GM19043 (cell line): Measurements from ENCODE around the gene IFNLR1.

Experiments
- ATAC-seq: cut with Tn5 transposase; IDR thresholded peaks from one replicate; pipeline ENCODE4 v1.9.1; 2021; ENCODE audit warnings: low read depth; ENCODE audit not compliant: unreplicated experiment

IFNLR1 gene

DNA sequence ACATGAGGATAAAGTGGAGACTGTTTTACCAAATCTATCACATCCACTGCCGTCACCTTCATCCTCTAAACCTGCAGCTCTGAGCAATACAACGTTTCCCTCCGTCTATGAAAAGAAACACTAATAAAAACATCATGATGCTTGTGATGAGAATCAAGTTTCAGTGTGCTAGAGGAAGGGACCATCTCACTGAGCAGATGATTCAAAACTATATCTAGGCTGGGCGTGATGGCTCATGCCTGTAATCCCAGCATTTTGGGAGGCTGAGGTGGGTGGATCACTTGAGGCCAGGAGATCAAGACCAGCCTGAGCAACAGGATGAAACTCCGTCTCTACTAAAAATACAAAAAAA lies 60.4 kb downstream of the IFNLR1 start:
- ATAC-seq: no peak

DNA sequence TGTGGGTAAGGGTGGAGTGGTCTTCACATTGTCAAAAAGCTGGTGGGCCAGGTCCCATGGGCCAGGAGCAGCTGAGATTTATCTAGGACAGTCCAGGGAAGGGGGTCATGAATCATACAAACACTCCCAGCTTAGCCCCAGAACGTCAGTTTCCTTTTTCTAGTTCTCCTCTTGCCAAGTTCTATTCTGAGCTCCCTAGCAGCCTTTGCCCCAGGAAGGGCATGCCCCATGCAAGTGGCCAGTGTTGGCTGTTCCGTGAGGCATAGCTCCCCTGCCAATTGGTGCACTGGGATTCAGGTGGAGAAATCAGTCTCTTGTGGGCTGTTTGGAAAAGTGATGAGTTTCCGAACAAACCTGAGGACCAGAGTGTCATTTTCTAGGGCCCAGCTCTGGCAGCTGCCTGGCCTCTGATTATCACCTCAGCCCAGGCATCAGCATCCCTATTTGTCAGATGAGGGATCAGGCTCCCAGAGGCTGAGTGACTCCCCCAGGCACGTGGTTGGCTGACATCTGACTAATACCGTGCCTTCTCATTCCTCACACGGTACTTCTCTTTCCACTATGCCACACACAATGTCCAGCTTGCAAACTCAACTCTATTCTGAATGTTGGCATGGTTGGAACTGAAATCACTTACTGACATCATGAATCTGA lies 60.9 kb downstream of the IFNLR1 start:
- no peak for ATAC-seq

DNA sequence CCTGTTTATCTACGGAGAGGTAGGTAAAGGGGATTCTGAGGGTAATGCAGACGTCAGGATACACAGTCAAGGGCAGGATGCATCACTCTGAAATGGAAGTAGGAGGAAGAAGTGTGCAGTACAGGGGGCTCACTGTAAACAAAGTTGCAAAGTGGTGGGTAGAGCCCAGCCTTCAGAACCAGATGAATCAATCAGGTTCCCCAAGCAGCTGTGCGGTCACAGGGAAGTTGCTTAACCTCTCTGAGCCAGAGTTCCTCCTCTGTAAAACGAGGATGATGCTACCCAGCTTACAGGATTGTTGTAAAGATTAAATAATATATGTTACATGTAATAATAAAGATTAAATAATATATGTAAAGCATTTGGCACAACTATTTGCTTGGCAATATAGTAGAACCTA lies 61.6 kb downstream of the IFNLR1 start:
- ATAC-seq: no peak

DNA sequence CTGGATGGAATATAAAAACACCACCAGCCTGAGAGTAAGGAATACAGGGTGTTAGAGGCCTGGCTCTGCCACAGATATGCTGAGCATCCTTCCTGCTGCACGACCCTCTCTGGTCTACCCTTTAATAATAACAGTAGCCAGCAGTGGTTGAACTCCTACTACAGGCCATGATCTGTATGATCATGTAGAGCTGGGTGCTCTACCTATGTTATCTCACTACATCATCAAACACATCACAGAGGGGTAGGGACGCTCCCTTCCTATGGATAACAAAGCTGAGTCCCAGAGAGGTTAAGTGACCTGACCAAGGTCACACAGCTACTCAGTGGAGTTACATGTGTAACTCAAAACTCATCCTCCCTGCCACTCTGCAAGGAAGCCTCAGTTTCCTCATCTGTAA lies 62.1 kb downstream of the IFNLR1 start:
- ATAC-seq: no peak

DNA sequence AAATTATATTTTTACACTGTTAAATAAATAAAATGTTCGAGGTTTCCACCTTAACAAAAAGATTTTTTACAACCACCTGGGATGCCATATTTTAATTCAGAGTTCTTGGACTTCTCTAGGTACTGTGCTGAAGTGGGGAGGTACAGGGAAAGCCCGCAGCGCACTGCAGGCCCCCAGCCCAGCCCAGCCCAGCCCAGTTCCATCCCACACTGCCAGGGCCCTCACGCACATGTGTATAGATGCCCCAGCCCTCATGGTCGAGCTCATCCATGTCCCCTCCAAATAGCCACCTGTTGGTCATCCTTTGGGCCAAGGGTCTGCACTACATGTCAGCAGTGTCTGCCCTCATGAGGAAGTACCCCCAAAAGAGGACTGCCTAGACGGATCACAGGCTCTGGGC lies 63.5 kb downstream of the IFNLR1 start:
- ATAC-seq: no peak

DNA sequence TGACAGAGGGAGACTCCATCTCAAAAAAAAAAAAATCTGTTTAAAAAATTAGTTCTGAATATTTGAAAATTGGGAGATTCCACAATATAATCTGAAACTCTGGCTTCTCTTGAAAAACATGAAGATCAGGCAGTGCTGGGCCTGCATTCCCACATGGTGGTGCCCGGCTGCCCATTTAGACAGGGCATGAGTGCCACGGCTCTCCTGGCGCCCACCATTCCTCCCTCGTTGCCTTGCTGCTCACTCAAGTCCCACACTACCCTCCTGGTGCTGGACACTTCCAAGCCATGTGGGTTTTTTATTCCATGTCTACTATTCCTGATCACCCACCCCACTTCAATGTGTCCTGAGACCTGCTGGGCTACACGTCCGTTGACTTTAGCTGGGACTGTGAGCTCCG lies 64.3 kb downstream of the IFNLR1 start:
- no peak for ATAC-seq

DNA sequence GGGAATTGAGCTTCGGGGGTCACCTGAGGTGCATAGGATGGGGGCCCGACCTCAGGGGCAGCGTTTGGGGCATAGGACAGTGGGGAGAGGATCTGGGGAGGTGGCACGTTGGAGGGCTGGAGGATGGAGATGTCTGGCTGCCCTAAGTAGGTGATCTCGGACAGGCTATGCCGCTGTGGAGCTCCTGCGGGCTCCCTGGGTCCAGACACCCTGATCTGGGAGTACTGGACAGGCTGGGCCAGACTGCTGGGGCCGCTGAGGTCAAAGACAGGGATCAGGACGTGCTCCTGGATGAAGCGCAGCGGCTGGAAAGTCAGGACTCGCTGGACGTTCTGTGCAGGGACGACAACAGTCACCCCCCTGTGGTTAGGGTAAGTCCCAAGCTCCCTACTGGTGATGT lies 65.7 kb downstream of the IFNLR1 start:
- ATAC-seq: no peak

DNA sequence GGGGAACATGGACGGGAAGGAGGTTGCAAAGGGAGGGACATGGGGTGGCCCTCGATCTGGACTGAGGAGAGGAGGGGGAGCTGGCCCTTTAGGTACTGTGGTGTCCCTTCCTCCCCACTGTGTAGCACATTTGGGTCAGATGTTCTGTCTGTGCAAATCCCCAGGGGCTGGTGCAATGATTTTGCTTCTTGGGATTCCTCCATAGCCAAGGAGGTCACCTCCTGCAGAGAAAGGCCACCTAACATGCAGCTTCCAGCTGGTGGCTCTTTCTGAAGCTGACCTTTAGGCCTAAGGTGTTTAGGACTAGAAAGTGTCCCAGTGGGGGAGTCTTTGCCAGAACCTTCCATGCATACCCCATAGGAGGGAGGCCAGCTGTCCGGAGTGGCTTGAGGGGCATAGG lies 66.1 kb downstream of the IFNLR1 start:
- ATAC-seq: no peak

DNA sequence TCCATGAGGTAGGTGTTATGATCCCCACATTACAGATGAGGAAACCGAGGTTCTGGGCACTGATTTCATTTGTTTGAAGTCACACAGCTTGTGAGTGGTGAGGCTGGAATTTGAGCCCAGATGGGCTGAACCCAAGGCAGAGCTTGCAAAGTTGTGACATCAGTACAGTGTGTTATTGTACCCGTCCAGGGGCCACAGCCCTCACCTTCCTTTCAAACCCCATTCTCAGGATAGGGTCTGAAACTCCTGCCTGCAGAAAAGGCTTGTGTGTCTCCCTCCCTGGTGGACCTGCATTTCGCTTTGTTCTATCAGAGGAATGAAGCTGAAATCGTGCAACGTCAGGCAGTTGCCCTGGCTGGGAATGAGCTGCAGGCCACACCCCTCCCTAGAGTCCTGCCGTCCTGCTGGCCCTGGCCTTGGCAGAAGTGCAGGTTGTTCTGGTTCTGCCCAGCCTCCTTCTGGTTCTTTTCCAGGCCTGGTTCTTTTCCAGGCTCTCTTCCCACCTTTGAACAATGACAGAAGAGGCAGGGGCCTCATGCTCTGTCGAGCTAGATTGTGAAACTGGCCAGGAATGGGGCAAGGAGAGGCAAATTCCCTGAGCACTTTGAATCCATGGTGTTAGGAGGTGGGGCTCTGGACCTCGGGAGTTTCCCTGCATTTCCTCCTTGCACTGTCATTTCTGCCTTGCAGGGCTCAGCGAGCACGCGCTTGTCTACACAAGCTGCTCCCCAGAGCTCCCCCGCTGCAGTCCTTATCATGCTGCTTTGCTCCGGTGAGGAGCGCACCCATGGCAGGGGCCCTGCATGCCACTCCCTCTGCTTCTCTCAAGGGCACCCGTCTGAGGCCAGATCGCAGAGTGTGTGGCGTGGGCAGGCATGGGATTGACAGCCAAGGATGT lies 67.0 kb downstream of the IFNLR1 start:
- no peak for ATAC-seq

DNA sequence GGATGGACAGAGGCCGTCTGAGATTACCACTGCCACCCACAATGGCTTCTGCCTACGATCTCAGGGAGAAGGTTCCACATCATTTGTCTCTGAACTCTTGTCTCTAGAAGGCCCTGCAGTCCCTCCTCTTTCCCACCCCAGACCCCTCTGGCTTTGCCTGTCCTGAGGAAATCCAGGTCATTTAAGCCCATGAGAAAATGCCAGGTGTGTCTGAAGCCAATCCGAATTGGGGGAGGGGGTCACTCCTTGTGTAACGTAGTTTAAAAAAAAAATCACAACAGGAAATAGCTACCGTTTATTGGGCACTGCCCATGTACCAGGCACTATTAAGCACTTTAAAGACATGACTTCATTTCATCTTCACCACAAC lies 67.6 kb downstream of the IFNLR1 start:
- ATAC-seq: no peak

DNA sequence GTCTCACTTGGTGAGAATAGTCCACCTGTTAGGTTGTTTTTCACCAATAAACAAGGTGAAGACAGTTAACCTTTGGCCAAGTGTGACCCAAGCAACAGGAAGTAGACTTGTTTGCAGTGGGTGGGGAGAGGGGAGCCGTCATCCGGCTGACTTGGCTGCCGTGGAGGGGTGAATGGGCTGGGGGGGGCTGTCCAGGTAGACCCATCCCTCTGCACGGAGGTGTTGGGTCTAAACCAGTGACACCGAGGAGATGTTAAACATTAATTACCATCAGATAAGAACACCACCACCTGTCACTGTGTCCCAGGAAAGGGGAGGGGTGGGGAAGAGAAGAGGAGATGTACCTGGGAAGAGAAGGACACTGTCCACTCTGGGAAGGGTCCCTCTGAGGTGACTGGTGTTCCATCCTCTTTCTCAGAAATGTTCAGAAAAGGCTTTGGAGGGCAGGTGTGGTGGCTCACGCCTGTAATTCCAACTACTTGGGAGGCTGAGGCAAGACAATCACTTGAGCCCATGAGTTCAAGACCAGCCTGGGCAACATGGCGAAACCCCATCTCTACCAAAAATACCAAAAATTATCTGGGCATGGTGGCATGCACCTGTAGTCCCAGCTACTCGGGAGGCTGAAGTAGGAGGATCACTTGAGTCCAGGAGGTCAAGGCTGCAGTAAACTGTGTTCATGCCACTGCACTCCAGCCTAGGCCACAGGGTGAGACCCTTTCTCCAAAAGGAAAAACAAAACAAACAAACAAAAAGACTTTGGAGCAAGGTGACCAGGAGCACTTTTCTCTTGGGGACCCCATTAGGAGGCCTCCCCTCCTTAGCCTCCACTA lies 68.5 kb downstream of the IFNLR1 start:
- ATAC-seq: no peak

DNA sequence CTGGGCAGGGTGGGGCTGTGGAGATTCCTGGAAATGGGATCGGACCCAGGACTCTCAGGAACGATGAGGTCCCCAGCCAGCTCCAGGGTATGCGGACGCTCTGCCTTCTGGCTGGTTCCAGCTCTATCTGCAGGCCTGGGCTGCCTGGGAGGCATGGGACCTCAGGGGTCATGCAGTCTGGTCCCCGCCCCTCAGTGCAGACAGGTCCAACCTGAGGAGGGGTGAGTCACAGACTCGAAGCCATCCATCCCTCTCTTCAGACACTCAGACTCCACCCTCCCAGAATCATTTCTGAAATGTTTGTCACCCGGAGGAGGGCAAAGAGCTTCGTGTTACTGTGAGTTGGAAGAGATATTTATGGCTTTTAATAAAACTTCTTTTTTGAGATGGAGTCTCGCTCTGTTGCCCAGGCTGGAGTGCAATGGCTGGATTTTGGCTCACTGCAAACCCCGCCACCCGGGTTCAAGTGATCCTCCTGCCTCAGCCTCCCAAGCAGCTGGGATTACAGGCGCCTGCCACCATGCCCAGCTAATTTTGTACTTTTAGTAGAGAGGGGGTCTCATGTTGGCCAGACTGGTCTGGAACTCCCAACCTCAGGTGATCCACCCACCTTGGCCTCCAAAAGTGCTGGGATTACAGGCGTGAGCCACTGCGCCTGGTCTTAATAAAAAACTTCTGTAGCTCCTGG lies 69.2 kb downstream of the IFNLR1 start:
- no peak for ATAC-seq

DNA sequence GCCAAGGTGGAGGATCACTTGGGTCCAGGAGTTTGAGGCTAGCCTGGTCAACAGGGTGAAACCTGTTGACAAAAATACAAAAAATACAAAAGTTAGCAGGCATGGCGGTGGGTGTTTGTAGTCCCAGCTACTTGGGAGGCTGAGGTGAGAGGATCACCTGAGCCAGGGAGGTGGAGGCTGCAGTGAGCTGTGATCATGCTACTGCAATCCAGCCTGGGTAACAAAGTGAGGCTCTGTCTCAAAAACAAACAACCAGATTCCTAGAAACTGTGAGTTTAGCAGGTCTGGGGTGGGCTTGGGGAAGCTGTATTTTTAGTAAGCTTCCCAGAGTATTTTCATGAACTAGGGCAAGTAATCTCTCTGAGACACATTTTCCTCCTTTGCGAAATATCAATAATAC lies 70.0 kb downstream of the IFNLR1 start:
- no peak for ATAC-seq

DNA sequence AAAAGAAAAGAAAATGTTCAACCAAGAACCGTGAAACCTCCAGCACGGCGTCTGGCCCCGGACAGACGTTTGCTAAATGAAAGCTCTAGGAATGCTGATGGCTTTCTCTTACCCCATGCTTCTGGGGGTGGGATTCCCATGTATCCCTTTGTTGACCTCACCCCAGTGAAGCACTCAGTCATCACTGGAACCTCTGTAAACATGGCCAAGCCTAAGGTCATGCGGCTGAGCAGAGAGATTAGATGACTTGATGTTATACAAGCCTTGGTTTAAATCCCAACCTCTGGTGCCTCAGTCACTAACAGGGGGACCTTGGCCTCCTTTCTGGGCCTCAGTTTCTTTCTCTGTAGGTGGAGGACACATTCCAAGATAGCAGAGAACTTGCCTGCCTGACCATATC lies 72.3 kb downstream of the IFNLR1 start:
- ATAC-seq: no peak

DNA sequence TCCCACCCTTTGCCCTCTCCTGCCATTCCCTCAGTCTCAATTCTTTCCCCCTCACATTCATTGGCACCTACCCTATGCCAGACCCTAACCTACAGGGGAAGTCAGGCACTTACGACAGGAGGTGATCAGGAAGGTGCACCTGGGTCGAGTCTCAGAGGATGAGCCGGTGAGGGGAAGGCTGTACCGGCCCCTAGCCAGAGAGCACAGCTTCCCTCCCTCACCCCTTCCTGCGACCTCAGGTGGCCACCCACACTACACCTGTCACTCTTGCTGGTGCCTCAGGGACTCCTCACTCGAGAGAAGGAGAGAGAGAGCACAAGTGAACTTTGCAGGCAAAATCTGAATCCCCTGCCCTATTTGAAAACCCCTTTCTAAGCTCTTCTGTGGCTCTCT lies 73.5 kb downstream of the IFNLR1 start:
- no peak for ATAC-seq

DNA sequence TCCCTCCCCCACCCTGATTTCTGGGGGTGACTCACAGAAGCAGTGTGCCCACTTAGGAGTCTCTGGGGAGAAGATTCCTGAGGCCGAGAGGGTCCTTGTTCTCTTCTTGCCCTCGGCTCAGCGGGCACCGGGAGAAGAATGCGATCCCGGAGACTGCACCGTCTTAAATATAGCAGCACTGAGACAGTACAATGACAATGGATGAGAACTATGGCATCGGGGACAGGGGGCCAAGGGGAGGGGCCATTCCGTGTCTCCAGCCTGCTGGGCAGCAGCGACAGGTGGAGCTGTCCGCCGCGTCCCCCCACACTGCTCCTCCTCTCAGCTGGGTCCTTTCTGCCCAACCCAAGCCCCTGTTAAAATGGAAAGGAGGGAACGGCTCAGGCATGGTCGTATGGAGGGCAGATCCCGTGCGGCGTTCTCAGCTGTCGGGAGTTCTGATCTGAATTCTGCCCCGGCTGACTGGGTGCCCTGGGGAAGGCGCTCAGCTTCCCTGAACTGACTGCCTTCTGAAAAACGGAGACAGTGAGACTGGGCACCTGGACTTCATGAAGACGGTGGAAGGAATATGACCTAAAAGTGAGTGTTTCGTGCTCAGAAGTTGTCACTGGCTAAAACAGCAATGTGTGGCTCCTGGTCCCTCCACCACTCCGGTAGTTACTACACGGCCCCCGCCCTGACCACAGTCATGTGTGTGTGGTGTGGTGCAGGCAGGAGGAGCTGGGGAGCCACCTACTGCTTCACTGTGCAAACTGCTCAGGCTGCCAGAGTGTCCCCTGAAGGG lies 74.9 kb downstream of the IFNLR1 start, which contains the start of gene MYOM3:
Gene MYOM3 (minus strand): TSS at position 140 of the 784 bp plus-strand sequence. CDS start 3,499 bp downstream, outside the sequence.
- no peak for ATAC-seq

DNA sequence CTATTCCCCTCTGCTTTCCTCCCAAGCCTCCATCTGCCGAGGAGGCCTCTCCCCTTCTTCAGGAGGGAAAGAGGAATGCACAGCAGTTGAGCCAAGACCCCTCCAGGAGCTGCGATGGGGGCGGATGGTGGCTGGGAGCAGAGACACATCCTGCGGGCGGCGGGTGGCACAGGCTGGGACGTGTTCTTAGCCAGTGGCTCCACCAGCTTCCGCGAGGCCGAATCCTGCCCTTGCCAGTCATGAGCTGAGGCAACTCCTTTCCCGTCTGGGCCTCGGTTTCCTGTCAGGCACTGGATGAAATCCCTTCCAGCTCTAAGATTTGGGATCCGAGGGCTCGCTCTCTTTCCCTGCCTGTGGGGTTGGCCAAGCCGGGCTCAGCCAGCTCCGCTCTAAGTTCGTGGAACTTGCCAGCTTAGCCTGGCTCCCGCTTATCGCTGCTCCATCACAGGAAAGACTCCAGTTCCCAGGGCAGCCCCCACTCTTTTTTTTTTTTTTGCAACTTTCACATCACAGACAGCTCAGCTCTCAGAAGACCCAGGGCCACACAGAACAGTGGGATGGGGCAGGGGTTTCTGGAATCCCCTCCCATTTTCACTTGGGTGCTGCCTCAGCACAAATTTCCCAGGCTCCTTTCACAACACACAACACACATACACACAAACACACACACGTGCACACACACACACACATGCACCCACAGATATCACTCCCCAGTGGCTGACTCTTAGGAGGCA lies 75.7 kb downstream of the IFNLR1 start:
- no peak for ATAC-seq

DNA sequence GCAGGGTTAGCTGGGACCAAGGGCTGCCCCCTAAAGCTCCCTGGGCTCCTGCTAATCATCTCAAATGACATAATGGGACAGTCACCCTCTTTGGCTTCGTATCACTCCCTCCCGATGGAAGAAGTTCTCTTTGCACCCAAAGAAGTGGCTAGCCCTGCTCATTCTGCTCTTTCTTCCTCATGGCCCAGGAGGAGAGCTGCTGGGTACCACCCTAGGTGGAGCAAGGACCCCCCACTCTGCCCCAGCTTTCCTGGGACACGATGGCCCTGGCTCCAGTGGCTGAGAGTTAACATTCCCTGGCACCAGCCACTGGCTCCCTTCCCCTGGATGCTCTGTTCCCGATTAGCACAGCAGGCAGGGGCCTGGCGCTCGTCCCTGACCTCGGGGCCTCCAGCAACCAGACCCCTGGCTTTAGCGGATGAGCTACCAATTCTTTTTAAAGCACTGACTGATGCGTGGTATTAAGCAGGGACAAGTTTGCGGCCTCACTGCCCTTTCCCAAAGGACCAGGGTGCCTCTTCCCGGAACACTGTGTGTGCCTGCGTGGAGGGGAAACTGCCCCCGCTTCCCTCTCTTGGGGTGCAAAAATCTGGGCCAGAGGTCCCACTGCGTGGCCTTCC lies 76.3 kb downstream of the IFNLR1 start:
- no peak for ATAC-seq
